Glutamatergic neuron (in vitro differentiated cells): ENCODE results near the gene KATNB1. TPM values are rescaled to one million over a fixed set of nuclear protein-coding genes. Genes with fewer than 3 reads are reported as not detected.

Source experiments
- DNase-seq: peaks from one replicate; pipeline ENCODE4 v3.0.0; 2022
- H3K27ac Mint-ChIP-seq: one replicate; pipeline ENCODE4 v1.8.0; 2020; ENCODE audit warnings: mild to moderate bottlenecking, mixed read lengths, inconsistent platforms; ENCODE audit not compliant: unreplicated experiment
- H3K27me3 Mint-ChIP-seq: one replicate; pipeline ENCODE4 v1.8.0; 2020; ENCODE audit warnings: mild to moderate bottlenecking, moderate library complexity, mixed read lengths, inconsistent platforms; ENCODE audit not compliant: unreplicated experiment
- H3K36me3 Mint-ChIP-seq: one replicate; pipeline ENCODE4 v1.8.0; 2020; ENCODE audit warnings: mild to moderate bottlenecking, mixed read lengths, inconsistent platforms; ENCODE audit not compliant: unreplicated experiment
- H3K4me1 Mint-ChIP-seq: one replicate; pipeline ENCODE4 v1.8.0; 2020; ENCODE audit warnings: mild to moderate bottlenecking, low read depth, mixed read lengths, inconsistent platforms; ENCODE audit not compliant: unreplicated experiment
- H3K4me3 Mint-ChIP-seq: one replicate; pipeline ENCODE4 v1.8.0; 2020; ENCODE audit warnings: mild to moderate bottlenecking, mixed read lengths, inconsistent platforms; ENCODE audit not compliant: unreplicated experiment
- H3K9me3 Mint-ChIP-seq: one replicate; pipeline ENCODE4 v1.8.0; 2020; ENCODE audit warnings: mild to moderate bottlenecking, moderate library complexity, mixed read lengths, inconsistent platforms; ENCODE audit not compliant: unreplicated experiment
- total RNA-seq: library from RNA; stranded (reverse); fragmentation: NEBNext Ultra II Directional; extraction: Animal tissue kit (Norgen Biotek cat#: 25700); gene quantifications from one replicate; pipeline ENCODE4 v1.2.1, GENCODE V29; 2021; ENCODE audit not compliant: unreplicated experiment
- TF ChIP-seq, protein P1 (sequence below): fragments of 200-600 bp; sonication (generic); IDR thresholded peaks from one replicate; pipeline ENCODE4 v1.5.0; 2021; ENCODE audit not compliant: partially characterized antibody, unreplicated experiment

KATNB1 gene
- total RNA-seq, 1 donor from 2014 or later, result 74.4 TPM

DNA sequence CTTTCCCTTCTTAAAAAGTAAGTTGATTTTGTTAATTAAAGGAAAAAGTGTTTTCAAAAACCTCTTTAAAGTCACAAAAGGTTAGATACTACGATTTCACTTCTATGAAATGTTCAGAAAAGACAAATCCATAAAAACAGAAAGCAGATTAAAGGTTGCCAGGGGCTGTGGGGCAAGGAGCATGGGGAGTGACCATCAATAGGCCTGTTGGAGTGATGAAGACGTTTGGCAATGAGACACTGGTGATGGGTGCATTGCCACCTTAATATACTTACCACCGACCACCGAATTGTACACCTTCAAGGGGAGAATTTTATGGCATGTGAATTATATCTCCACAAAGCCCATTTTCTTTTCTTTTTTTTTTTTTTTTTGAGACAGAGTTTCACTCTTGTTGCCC is 47.5 kb downstream of the KATNB1 start:
- Mint-ChIP-seq H3K36me3 (no peaks in the 10 kb centered on the region), H3K27ac (no peak overlapping the region), H3K4me3 (no peak overlapping the region)

DNA sequence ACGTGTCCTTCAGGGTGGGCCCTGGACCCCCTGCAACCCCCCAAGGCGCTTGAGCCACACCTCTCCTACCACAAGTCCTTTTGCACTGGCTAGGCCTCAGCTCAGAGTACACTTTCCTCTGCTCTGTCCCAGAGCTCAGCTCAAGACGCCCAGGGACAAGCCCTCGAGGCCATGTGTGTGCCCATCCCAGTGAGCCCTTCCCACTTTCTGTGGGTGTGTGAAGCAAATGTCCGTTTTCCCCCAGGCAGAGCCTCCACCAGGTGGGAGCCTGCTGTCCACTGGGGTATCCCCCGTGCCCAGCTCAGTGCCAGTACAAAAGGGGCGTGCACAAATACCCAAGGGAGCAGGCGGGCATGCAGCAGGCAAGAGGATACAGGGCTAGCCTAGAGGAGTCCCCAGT is 48.3 kb downstream of the KATNB1 start:
- Mint-ChIP-seq H3K27me3 (peaks cover 2% of the 10 kb centered on the region), H3K4me1 (no peaks in the 10 kb centered on the region), H3K36me3 (no peaks in the 10 kb centered on the region), H3K4me3 (no peak overlapping the region), H3K27ac (no peak overlapping the region), H3K9me3 (peaks cover 1% of the 10 kb centered on the region)
- TF ChIP-seq, protein P1, sequence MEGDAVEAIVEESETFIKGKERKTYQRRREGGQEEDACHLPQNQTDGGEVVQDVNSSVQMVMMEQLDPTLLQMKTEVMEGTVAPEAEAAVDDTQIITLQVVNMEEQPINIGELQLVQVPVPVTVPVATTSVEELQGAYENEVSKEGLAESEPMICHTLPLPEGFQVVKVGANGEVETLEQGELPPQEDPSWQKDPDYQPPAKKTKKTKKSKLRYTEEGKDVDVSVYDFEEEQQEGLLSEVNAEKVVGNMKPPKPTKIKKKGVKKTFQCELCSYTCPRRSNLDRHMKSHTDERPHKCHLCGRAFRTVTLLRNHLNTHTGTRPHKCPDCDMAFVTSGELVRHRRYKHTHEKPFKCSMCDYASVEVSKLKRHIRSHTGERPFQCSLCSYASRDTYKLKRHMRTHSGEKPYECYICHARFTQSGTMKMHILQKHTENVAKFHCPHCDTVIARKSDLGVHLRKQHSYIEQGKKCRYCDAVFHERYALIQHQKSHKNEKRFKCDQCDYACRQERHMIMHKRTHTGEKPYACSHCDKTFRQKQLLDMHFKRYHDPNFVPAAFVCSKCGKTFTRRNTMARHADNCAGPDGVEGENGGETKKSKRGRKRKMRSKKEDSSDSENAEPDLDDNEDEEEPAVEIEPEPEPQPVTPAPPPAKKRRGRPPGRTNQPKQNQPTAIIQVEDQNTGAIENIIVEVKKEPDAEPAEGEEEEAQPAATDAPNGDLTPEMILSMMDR, result no peak
- no peak for DNase-seq

More for the DNA sequence above, 47.5 kb downstream of the KATNB1 start:
- Mint-ChIP-seq H3K27me3 (peaks cover 2% of the 10 kb centered on the region), H3K4me1 (no peaks in the 10 kb centered on the region), H3K9me3 (peaks cover 1% of the 10 kb centered on the region)
- TF ChIP-seq, protein P1, result no peak
- DNase-seq, result no peak

DNA sequence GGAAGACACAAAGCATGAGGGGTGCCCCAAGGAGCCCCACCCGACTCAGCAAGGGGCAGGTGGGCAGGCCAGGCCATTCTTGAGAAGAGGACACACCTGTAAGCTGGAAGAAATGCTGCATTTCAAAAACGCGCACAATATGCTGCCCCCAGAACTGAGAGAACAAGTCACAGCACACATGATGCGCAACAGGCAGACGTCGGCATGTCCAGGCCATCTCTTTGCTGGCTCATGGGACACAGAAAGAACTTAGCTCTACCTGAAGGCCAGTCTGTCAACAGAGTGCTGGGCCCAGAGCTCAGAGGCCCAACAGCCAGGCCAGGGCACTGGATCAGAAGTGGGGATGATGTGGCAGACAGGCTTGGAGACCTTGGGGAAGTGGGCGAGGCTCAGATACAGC is 48.8 kb downstream of the KATNB1 start:
- Mint-ChIP-seq H3K4me3 (no peak overlapping the region), H3K27me3 (peaks cover 4% of the 10 kb centered on the region), H3K4me1 (no peaks in the 10 kb centered on the region), H3K36me3 (no peaks in the 10 kb centered on the region), H3K9me3 (peaks cover 1% of the 10 kb centered on the region), H3K27ac (no peak overlapping the region)
- TF ChIP-seq, protein P1, result no peak
- DNase-seq, result no peak

DNA sequence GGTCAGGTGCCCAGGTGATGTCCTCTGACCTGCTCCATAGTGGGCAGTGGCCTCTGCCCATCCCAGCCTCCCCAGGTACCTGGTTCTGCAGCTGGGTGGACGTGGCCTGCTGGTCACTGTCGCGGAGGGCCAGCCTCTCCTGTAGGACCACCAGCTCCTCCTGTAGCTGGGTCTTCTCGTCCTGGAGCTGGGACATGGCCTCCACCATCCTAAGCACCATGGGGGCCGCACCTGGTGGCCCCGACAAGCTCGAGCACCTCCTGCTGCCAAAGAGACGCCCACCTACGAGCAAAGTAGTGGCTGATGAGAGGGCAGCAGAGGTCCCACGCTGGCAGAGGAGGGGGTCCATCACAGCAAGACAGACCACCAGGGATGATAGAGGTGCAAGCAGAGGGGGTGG is 49.8 kb downstream of the KATNB1 start:
- no peak overlapping the region for H3K27ac Mint-ChIP-seq
- no peaks in the 10 kb centered on the region for H3K4me1 Mint-ChIP-seq
- TF ChIP-seq, protein P1, result no peak
- H3K9me3 Mint-ChIP-seq, result peaks cover 1% of the 10 kb centered on the region
- H3K27me3 Mint-ChIP-seq, result peaks cover 5% of the 10 kb centered on the region
- no peaks in the 10 kb centered on the region for H3K36me3 Mint-ChIP-seq
- DNase-seq, result no peak
- H3K4me3 Mint-ChIP-seq, result no peak overlapping the region

DNA sequence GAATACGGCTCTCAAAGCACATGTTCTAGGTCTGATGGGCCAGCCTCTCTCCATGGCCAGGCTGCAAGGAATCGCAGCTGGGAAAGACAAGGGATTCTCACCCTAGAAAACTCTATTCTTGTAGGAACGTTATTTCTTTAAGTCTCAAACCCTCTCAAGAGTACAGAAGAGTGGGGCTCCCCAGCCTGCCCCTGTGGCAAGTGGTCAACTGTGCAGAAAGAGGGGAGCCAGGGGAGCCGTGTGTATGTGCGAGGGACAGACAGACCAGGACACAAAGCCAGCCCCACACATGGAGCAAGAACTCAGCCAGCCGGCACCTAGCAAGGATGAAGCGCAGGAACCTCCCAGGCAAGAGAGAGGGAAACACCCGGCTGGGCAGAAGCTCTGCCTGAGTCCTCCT is 50.4 kb downstream of the KATNB1 start:
- no peaks in the 10 kb centered on the region for H3K4me1 Mint-ChIP-seq
- TF ChIP-seq, protein P1, result no peak
- H3K36me3 Mint-ChIP-seq, result no peaks in the 10 kb centered on the region
- peaks cover 5% of the 10 kb centered on the region for H3K27me3 Mint-ChIP-seq
- peaks cover 1% of the 10 kb centered on the region for H3K9me3 Mint-ChIP-seq
- DNase-seq, result no peak
- no peak overlapping the region for H3K27ac Mint-ChIP-seq
- H3K4me3 Mint-ChIP-seq, result no peak overlapping the region
